Endothelial cell of umbilical vein (primary cell): ENCODE data around the gene NELFA. TPM values are rescaled to one million over a fixed set of nuclear protein-coding genes. Genes with fewer than 3 reads are reported as not detected.

Experiments
- BruUV-seq: library from RNA; stranded (reverse); fragments of 400-500 nt; replicated peaks from 2 replicates; lab custom pipeline; 2021; lab: Mats Ljungman, UMichigan
- CTCF ChIA-PET: fragments of 300-600, 350-600 bp; sonication (Branson Sonifier 250); formaldehyde crosslinking; loops from one replicate; lab custom pipeline; 2021; ENCODE audit warnings: antibody characterized with exemption, inconsistent platforms; lab: Charles Lee
- POLR2A ChIA-PET: fragments of 300-600, 350-600 bp; sonication (Branson Sonifier 250); formaldehyde crosslinking; loops from one replicate; lab custom pipeline; 2021; ENCODE audit warnings: antibody characterized with exemption, inconsistent platforms; lab: Charles Lee
- DNase-seq: peaks from one replicate; pipeline ENCODE4 v3.0.0-alpha.2; 2011; ENCODE audit warnings: low read depth, low spot score
- FAIRE-seq: peaks from 2 replicates; lab custom pipeline; 2011; peaks lifted over from hg19 to GRCh38; lab: Jason Lieb, UNC
- H2AFZ ChIP-seq: 2 replicates; pipeline ENCODE4 v1.6.0; 2012; ENCODE audit warnings: low read depth, low read length, control low read depth, inconsistent platforms
- H3K27ac ChIP-seq: 2 replicates; pipeline ENCODE4 v1.5.1; 2011; ENCODE audit warnings: low read depth, mild to moderate bottlenecking, control low read depth, low read length, moderate library complexity; ENCODE audit not compliant: insufficient read depth
- H3K27me3 ChIP-seq, 2 experiments: 2 replicates each; pipeline versions ENCODE4 v1.6.0 to v1.6.1; 2011; ENCODE audit warnings: low read length in 2 of 2, mixed read lengths in 1 of 2; ENCODE audit not compliant: control insufficient read depth in 2 of 2, insufficient read depth in 2 of 2
- H3K36me3 ChIP-seq, 2 experiments: 2 replicates in 1 of 2; 3 replicates in 1 of 2; pipeline ENCODE4 v1.5.1; 2011; ENCODE audit warnings: low read length in 2 of 2, mild to moderate bottlenecking in 1 of 2, moderate library complexity in 1 of 2; ENCODE audit not compliant: control insufficient read depth in 2 of 2, insufficient read depth in 2 of 2; ENCODE audit errors: extremely low read depth in 1 of 2
- H3K4me1 ChIP-seq: 3 replicates; pipeline ENCODE4 v1.5.1; 2011; ENCODE audit warnings: mild to moderate bottlenecking, low read length; ENCODE audit not compliant: control insufficient read depth, insufficient read depth; ENCODE audit errors: extremely low read depth
- H3K4me2 ChIP-seq: 2 replicates; pipeline ENCODE4 v1.6.1; 2011; ENCODE audit warnings: low read length, control low read depth, mixed read lengths; ENCODE audit not compliant: insufficient read depth
- H3K4me3 ChIP-seq, 3 experiments: fragments of 200-600 bp in 1 of 3; sonication (generic), shearing (Covaris generic) in 1 of 3; replicated peaks in 1 of 3; 2 replicates each; pipeline ENCODE4 v1.5.1; 2011 to 2016; ENCODE audit warnings: control low read depth in 3 of 3, low read length in 3 of 3, mild to moderate bottlenecking in 2 of 3, inconsistent platforms in 1 of 3, low read depth in 1 of 3, moderate library complexity in 1 of 3; ENCODE audit not compliant: insufficient read depth in 1 of 3
- H3K79me2 ChIP-seq: 2 replicates; pipeline ENCODE4 v1.6.0; 2012; ENCODE audit warnings: low read length, inconsistent platforms; ENCODE audit not compliant: control insufficient read depth, insufficient read depth
- H3K9ac ChIP-seq: replicated peaks from 2 replicates; pipeline ENCODE3; 2011; ENCODE audit warnings: low read length, control low read depth; ENCODE audit not compliant: insufficient read depth; ENCODE audit errors: extremely low read depth
- H3K9me1 ChIP-seq: replicated peaks from 3 replicates; pipeline ENCODE4 v1.6.0; 2011; ENCODE audit warnings: mild to moderate bottlenecking, low read length; ENCODE audit not compliant: control insufficient read depth, insufficient read depth; ENCODE audit errors: extremely low read depth
- H3K9me3 ChIP-seq: replicated peaks from 2 replicates; pipeline ENCODE4 v1.5.1; 2012; ENCODE audit warnings: low read length, inconsistent platforms; ENCODE audit not compliant: control insufficient read depth, insufficient read depth
- H4K20me1 ChIP-seq: replicated peaks from 2 replicates; pipeline ENCODE3; 2011; ENCODE audit warnings: mild to moderate bottlenecking, low read length; ENCODE audit not compliant: control insufficient read depth, insufficient read depth; ENCODE audit errors: extremely low read depth
- CTCF ChIP-seq, 2 donors: IDR thresholded peaks; 1 replicate in 1 of 2; 2 replicates in 1 of 2; pipeline ENCODE4 v1.5.1; 2011; ENCODE audit warnings: low read length in 2 of 2, mild to moderate bottlenecking in 2 of 2, moderate library complexity in 2 of 2, control low read depth in 1 of 2, inconsistent platforms in 1 of 2, low read depth in 1 of 2; ENCODE audit not compliant: insufficient read depth in 1 of 2; ENCODE audit errors: extremely low read depth in 1 of 2
- EZH2 ChIP-seq: IDR thresholded peaks from 2 replicates; pipeline ENCODE4 v1.6.1; 2012; ENCODE audit warnings: borderline replicate concordance, low read depth, mild to moderate bottlenecking, moderate library complexity, low read length, inconsistent platforms; ENCODE audit not compliant: severe bottlenecking
- FOS ChIP-seq: IDR thresholded peaks from 2 replicates; pipeline ENCODE4 v1.6.1; 2011; ENCODE audit warnings: mild to moderate bottlenecking, low read length, moderate library complexity, borderline replicate concordance; ENCODE audit not compliant: insufficient read depth
- GATA2 ChIP-seq: IDR thresholded peaks from 2 replicates; pipeline ENCODE4 v1.7.0; 2011; ENCODE audit warnings: low read depth, mild to moderate bottlenecking, moderate library complexity, mixed read lengths, low read length; ENCODE audit not compliant: insufficient read length, insufficient read depth
- JUN ChIP-seq: IDR thresholded peaks from 2 replicates; pipeline ENCODE4 v1.6.1; 2011; ENCODE audit warnings: borderline replicate concordance, low read depth; ENCODE audit not compliant: insufficient read length, insufficient read depth
- MAX ChIP-seq: IDR thresholded peaks from 2 replicates; pipeline ENCODE4 v1.6.1; 2011; ENCODE audit not compliant: insufficient read depth, insufficient read length
- MYC ChIP-seq: IDR thresholded peaks from one replicate; pipeline ENCODE4 v1.6.1; 2011; ENCODE audit warnings: mild to moderate bottlenecking, low read depth, low read length
- POLR2A ChIP-seq: IDR thresholded peaks from 2 replicates; pipeline ENCODE4 v1.6.1; 2012; ENCODE audit warnings: low read depth, mild to moderate bottlenecking, control low read depth, low read length
- POLR2AphosphoS5 ChIP-seq: IDR thresholded peaks from 2 replicates; pipeline ENCODE4 v1.6.1; 2012; ENCODE audit warnings: low read depth, mild to moderate bottlenecking, control low read depth, low read length, moderate library complexity; ENCODE audit not compliant: insufficient read depth
- dilution Hi-C: fragments of 300-500 bp; cut with MboI; formaldehyde crosslinking; loops from one replicate; pipeline ENCODE4 v1.15.0; 2019; ENCODE audit warnings: low sequenced_read_pairs; ENCODE audit not compliant: extremely low pct_ligation_motif_present
- intact Hi-C: fragments of 100-400 bp; cut with micrococcal nuclease; formaldehyde crosslinking; loops from one replicate; pipeline ENCODE4 v1.10.0; 2022
- polyA plus RNA-seq, 4 experiments: library from polyadenylated mRNA; depleted of rRNA in 3 of 4; stranded (reverse) in 3 of 4; unstranded in 1 of 4; fragments of >200 nt; gene quantifications; 2 replicates each; pipeline versions ENCODE4 v1.2.1 to v1.2.3, GENCODE V29; 2011 to 2012; ENCODE audit warnings: missing spikeins in 1 of 4
- total RNA-seq: library from RNA; stranded (reverse); gene quantifications from 2 replicates; pipeline ENCODE4 v1.2.3, GENCODE V29; 2021

Gene NELFA
- total and polyA plus RNA-seq, 2 donors (not counting 3 experiments of a cell fraction or from before 2014, with no cell fraction given), result 22.8 to 30.3 TPM

GRCh38 chr4:2007804-2008670 lies 737 bp downstream of the NELFA start:
- intact Hi-C loops (loop anchor here (2.0 kb wide), 1 partner anchor 33 kb away; a partner anchor contains a TSS), dilution Hi-C loops (no loop called here)
- Histone ChIP-seq H4K20me1 (peaks cover 3% of the 10 kb centered on the region), H3K9me1 (no peaks in the 10 kb centered on the region), H3K4me2 (peak overlapping the region; percentile 89), H3K9me3 (no peaks in the 10 kb centered on the region), H3K4me3 (peak overlapping the region; percentile 69 to 96 (median 69)), H3K27ac (no peak overlapping the region), H3K9ac (peak overlapping the region; percentile 89), H2AFZ (peak overlapping the region; percentile 64), H3K27me3 (no peaks in the 10 kb centered on the region), H3K79me2 (peaks cover 42% of the 10 kb centered on the region), H3K4me1 (peaks cover 16% of the 10 kb centered on the region), H3K36me3 (peaks cover 0 to 3% of the 10 kb centered on the region in 2 experiments)
- TF ChIP-seq MAX (no peak), EZH2 (no peak), FOS (no peak), POLR2AphosphoS5 (no peak), GATA2 (no peak), POLR2A (no peak), JUN (no peak), CTCF (IDR thresholded peaks at IDR 0.05; ENCODE audit: extremely low read depth in 1 of 2, insufficient read depth in 1 of 2, low read depth in 1 of 2, low read length in 2 of 2) (no peak), MYC (no peak)
- ChIA-PET POLR2A (no interaction called here), CTCF (interaction anchor here (1.8 kb wide), 1 partner anchor 212 kb away, joined by 4 read pairs; no protein-coding TSS in a partner anchor)
- DNase-seq (peak; percentile 31), FAIRE-seq (no peak)
- no TSS peak for BruUV-seq
